IgD-negative memory B cell (primary cell): ENCODE data around the gene TIGAR. TPM values are rescaled to one million over a fixed set of nuclear protein-coding genes. Genes with fewer than 3 reads are reported as not detected.

ENCODE experiments used
- H3K27ac Mint-ChIP-seq, 3 donors: one replicate each; pipeline ENCODE4 v1.8.0; 2020 to 2022; ENCODE audit warnings: mild to moderate bottlenecking in 3 of 3, mixed read lengths in 3 of 3, moderate library complexity in 1 of 3
- H3K27me3 Mint-ChIP-seq: one replicate; pipeline ENCODE4 v1.8.0; 2021; ENCODE audit warnings: mixed read lengths
- H3K36me3 Mint-ChIP-seq: one replicate; pipeline ENCODE4 v1.8.0; 2020; ENCODE audit warnings: mild to moderate bottlenecking, mixed read lengths
- H3K4me1 Mint-ChIP-seq, 3 donors: one replicate each; pipeline ENCODE4 v1.8.0; 2020 to 2022; ENCODE audit warnings: mixed read lengths in 3 of 3, mild to moderate bottlenecking in 1 of 3
- H3K4me3 Mint-ChIP-seq, 4 donors: one replicate each; pipeline ENCODE4 v1.8.0; 2020 to 2022; ENCODE audit warnings: mild to moderate bottlenecking in 4 of 4, mixed read lengths in 4 of 4, moderate library complexity in 3 of 4
- H3K9me3 Mint-ChIP-seq, 3 donors: one replicate each; pipeline ENCODE4 v1.8.0; 2020 to 2021; ENCODE audit warnings: mixed read lengths in 3 of 3, mild to moderate bottlenecking in 1 of 3
- polyA plus RNA-seq: library from polyadenylated mRNA; unstranded; fragments of 300-500 nt; fragmentation: Illumina TruSeq; gene quantifications from one replicate; pipeline ENCODE4 v1.2.3, GENCODE V29; 2021

The TIGAR gene
- polyA plus RNA-seq, 1 donor from 2014 or later = 5.2 TPM

DNA sequence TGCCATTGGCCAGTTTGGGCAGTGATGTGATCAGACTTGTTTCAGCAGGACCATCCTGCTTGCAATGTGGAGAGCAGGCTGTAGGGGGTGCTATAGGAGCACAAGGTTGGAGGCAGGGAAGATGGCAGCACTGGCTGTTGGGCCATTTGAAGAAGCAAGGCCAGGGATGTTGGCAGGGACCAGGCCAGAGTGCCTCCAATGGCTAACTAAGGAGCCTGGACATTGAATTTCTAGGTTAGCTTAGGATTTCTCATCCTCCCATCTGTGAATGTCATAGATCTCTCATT is 35.0 kb downstream of the TIGAR start:
- Mint-ChIP-seq H3K4me1 (no peaks in the 10 kb centered on the region), H3K27me3 (no peaks in the 10 kb centered on the region), H3K4me3 (no peak overlapping the region), H3K27ac (no peak overlapping the region), H3K9me3 (peaks cover 0 to 2% (median 0%) of the 10 kb centered on the region in 3 donors), H3K36me3 (peaks cover 2% of the 10 kb centered on the region)

DNA sequence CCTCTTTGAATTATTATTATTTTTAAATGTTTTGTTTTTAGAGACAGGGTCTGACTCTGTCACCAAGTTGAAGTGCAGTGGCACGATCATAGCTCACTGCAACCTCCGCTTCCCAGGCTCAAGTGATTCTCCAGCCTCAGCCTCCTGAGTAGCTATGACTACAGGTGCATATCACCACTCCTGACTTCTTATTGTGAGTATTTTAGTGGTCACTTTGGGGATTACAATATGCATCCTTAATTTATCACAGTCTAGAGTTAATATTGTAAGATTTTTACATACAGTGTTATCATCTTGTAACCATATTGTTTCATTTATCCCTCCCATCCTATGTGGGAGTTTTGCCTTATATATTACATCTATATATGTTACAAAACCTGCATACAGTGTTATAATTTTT is 45.1 kb downstream of the TIGAR start:
- Mint-ChIP-seq H3K4me1 (no peaks in the 10 kb centered on the region), H3K4me3 (no peak overlapping the region), H3K9me3 (no peaks in the 10 kb centered on the region), H3K36me3 (no peaks in the 10 kb centered on the region), H3K27me3 (peaks cover 3% of the 10 kb centered on the region), H3K27ac (no peak overlapping the region)

DNA sequence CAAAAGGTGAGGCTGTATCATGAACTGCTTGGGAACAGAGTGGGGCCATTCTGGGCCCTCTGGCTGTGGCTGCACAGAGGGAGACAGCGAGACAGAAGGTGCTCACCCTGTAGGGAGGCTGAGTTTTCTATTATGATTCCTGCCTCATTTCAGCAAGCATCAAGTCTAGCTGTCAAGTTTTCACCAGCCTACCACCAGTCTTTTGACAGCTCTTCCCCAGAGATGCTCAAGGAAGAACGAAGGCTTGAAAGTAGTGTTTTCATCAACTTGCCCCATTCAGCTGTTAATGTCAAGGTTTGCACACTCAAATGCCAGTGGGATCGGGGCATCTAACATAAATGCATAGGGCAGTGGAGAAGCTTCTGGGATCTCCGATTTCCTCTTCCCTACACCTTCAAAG is 48.5 kb downstream of the TIGAR start:
- Mint-ChIP-seq H3K36me3 (no peaks in the 10 kb centered on the region), H3K4me1 (no peaks in the 10 kb centered on the region), H3K27ac (no peak overlapping the region), H3K9me3 (peaks cover 0 to 4% (median 0%) of the 10 kb centered on the region in 3 donors), H3K27me3 (peaks cover 5% of the 10 kb centered on the region), H3K4me3 (no peak overlapping the region)

DNA sequence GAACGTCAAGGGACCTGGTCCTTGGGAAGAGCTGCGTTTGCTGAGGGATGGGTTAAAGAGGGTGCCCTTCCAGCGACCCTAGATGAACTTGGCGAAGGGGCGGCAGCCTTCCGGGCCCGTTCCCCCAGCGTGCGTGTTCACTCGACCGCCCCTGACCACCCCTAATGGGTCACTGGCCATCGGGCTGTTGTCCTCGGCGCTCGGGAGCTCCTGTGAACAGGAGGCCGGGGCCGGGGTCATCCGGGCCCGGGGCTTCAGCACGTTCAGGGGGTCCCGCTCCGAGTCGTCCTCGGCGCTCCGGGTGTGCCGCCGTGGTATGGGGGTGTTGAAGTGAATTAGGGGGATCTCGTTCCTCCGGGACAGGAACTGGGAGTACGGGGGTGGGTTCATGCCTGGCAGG is 49.3 kb downstream of the TIGAR start:
- H3K4me3 Mint-ChIP-seq = no peak overlapping the region
- H3K36me3 Mint-ChIP-seq = no peaks in the 10 kb centered on the region
- peaks cover 0 to 4% (median 0%) of the 10 kb centered on the region in 3 donors for H3K9me3 Mint-ChIP-seq
- H3K4me1 Mint-ChIP-seq = no peaks in the 10 kb centered on the region
- H3K27ac Mint-ChIP-seq = no peak overlapping the region
- H3K27me3 Mint-ChIP-seq = peaks cover 5% of the 10 kb centered on the region

DNA sequence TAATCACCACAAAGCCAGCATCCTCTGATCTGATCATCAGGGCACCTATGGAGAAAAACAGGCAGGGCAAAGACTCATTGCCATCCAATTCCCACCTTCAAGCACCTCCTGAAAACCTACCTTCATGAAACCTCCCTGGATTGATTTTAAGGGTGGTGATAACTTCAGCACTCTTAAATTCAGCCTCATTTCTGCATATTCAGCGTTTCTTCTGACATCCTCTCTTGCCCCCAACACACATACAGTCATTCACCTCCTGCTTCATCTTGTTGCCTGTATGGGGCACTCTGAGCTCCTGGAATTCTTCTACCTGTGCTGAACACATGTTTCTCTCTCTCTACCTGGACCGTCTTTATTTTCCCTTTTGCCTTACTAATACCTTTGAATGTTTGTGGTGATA is 51.6 kb downstream of the TIGAR start:
- H3K9me3 Mint-ChIP-seq = peaks cover 0 to 4% (median 0%) of the 10 kb centered on the region in 3 donors
- H3K27ac Mint-ChIP-seq = no peak overlapping the region
- no peak overlapping the region for H3K4me3 Mint-ChIP-seq
- peaks cover 9% of the 10 kb centered on the region for H3K27me3 Mint-ChIP-seq
- no peaks in the 10 kb centered on the region for H3K36me3 Mint-ChIP-seq
- H3K4me1 Mint-ChIP-seq = no peaks in the 10 kb centered on the region

DNA sequence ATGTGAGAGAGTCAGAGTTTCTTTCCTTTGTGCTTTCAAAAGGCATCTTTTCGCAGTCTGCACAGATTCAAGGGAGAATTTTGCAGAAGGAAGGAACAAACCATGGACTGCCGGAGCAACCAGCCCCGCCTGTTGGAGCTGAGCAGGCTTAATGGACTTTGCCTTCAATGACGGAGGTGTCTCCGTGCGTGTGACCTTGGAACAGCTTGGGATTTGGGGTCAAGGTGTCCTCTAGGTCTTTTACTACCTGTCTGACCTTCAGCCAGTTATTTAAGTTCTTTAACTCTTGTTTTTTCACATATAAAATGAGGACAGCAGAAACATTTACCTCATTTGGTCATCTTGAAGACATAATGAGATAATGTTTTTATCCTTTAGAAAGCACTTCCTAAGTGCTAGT is 54.4 kb downstream of the TIGAR start:
- Mint-ChIP-seq H3K9me3 (peaks cover 0 to 4% (median 0%) of the 10 kb centered on the region in 3 donors), H3K27ac (no peak overlapping the region), H3K27me3 (peaks cover 11% of the 10 kb centered on the region), H3K4me1 (no peaks in the 10 kb centered on the region), H3K4me3 (no peak overlapping the region), H3K36me3 (no peaks in the 10 kb centered on the region)

DNA sequence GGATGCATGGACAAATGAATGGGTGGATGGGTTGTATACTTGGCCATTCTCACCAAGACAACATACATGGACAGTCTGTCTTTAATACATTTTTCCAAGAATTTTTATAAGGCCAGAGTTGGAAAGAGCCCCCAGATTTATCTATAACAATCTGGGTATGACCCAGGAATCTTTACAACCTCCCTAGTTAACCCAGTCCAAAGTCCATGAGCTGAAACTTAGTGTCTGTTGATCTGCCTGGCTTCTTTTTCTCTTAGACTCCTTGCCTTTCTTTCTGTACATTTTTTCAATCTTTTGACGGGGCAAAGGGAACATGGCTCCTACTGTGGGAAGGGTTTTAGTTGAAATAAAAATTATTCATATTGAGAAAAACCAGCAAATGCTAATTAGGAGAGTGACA is 57.8 kb downstream of the TIGAR start:
- no peak overlapping the region for H3K27ac Mint-ChIP-seq
- H3K36me3 Mint-ChIP-seq = no peaks in the 10 kb centered on the region
- no peak overlapping the region for H3K4me3 Mint-ChIP-seq
- H3K9me3 Mint-ChIP-seq = no peaks in the 10 kb centered on the region
- peaks cover 11% of the 10 kb centered on the region for H3K27me3 Mint-ChIP-seq
- H3K4me1 Mint-ChIP-seq = no peaks in the 10 kb centered on the region

DNA sequence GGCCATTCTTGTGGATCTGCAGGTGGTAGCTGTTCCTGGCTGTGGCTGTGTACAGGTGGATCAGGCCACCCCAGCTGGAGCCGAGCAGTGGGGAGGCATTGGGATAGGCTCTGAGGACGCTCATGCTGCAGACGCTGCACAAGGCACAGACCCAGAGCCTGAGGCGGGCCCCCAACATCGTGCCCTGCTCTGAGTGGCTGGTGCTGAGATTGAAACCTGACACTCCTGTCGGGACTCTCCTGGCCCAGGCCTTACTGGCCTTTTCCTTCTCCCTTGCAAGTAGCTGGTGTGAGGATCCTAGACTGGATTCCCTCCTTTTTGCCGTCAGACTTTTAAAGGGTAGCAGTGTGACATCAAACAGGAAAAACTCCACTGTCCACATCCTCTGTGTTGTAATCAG is 58.4 kb downstream of the TIGAR start, which contains the start of gene FGF23:
TSS of gene FGF23 (minus strand) at position 308 of the 400 bp plus-strand sequence. CDS start at position 178, 130 bp downstream.
- Mint-ChIP-seq H3K27ac (no peak within 1 kb of the TSS), H3K4me1 (peaks cover 0 to 2% (median 0%) of the 10 kb centered on the region in 3 donors), H3K4me3 (no peak within 1 kb of the TSS), H3K9me3 (no peaks in the 10 kb centered on the region), H3K27me3 (peaks cover 7% of the 10 kb centered on the region), H3K36me3 (no peaks in the 10 kb centered on the region)

DNA sequence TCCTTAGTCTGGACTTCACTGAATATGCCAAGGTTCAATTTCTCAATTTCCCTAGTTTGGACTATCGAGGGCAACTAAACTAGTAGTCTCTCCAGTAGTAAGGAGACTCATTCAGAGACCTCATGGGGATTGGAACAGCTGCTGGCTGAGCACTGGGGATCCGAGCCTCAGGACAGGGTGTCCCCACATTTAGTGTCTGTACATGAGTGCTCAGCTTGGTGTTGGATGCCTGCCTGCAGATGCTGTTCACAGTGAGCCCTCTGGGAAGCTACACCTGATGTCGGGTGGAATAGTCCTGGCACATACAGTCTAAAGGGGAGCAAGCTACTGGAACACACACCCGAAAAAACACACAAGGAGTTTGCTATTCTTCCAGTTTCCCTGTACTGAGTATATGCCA is 59.3 kb downstream of the TIGAR start:
- no peaks in the 10 kb centered on the region for H3K36me3 Mint-ChIP-seq
- no peak overlapping the region for H3K27ac Mint-ChIP-seq
- H3K9me3 Mint-ChIP-seq = no peaks in the 10 kb centered on the region
- H3K4me3 Mint-ChIP-seq = no peak overlapping the region
- peaks cover 8% of the 10 kb centered on the region for H3K27me3 Mint-ChIP-seq
- peaks cover 0 to 2% (median 0%) of the 10 kb centered on the region in 3 donors for H3K4me1 Mint-ChIP-seq

DNA sequence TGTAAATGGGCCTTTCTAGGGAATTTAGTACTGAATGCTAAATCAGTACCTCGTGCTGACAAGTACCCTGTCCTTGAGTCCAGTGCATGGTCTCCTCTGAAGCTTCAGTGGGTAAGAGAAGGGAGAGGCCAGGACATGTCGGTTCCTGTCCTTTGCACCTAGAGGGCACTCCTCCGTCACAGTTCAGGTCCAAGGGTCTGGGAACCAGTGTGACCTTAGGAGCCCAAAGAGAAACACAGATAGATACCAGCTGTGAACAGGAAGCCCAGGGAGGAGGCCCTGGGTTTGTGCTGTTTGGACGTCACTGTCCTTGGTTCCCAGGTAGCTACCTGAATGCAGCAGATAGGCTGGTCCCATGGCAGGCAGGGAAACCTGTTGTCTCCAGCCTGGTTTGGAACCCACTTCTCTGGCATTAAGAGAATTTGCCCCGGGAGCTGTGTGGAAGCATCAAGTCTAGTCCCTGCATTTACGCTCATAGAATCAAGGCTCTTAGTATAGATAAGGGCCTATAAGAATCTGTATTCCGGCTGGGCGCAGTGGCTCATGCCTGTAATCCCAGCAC is 62.4 kb downstream of the TIGAR start:
- Mint-ChIP-seq H3K4me3 (no peak overlapping the region), H3K27me3 (peaks cover 5% of the 10 kb centered on the region), H3K4me1 (peaks cover 0 to 2% (median 0%) of the 10 kb centered on the region in 3 donors), H3K9me3 (no peaks in the 10 kb centered on the region), H3K36me3 (no peaks in the 10 kb centered on the region), H3K27ac (no peak overlapping the region)

DNA sequence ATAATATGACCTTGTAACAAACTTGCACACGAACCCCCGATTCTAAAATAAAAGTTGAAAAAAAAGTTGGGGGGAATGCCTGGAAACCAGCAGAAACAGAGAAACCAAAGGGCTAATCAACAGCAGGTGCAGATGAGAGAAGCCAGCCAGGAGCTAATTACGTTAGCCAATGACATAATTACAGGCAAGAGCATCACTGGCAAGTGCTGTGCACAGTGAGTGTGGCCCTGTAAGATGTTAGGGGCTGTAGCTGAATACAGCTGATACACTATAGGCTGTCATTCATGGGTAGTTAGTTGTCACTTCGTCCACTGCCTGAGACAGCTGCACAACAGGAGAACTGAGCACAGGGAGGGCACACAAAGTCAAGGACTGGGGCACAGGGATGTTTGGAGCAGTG is 65.8 kb downstream of the TIGAR start:
- H3K4me3 Mint-ChIP-seq = no peak overlapping the region

DNA sequence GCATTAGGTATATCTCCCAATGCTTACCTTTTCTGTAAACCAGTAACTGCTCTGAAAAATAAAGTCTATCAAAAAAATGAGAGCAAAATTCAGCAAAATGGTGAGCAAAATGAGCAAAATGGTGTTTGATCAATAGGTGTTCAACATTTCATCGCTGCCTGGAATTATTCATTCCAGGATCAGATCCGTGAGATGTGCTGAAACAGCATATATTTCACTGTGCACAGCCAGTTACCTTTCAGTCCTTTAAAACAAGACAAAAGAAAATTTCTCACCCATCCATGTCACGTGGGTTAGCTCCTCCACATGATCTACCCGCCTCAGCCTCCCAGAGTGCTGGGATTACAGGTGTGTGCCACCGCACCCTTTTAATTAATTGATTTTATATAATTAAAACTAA is 66.6 kb downstream of the TIGAR start:
- peaks cover 5% of the 10 kb centered on the region for H3K27me3 Mint-ChIP-seq
- H3K36me3 Mint-ChIP-seq = no peaks in the 10 kb centered on the region
- no peak overlapping the region for H3K4me3 Mint-ChIP-seq
- H3K9me3 Mint-ChIP-seq = peaks cover 0 to 2% (median 0%) of the 10 kb centered on the region in 3 donors
- no peak overlapping the region for H3K27ac Mint-ChIP-seq
- H3K4me1 Mint-ChIP-seq = peaks cover 0 to 2% (median 0%) of the 10 kb centered on the region in 3 donors

More for the DNA sequence above, 65.8 kb downstream of the TIGAR start:
- H3K27me3 Mint-ChIP-seq = peaks cover 3% of the 10 kb centered on the region
- no peaks in the 10 kb centered on the region for H3K36me3 Mint-ChIP-seq
- H3K9me3 Mint-ChIP-seq = peaks cover 0 to 2% (median 0%) of the 10 kb centered on the region in 3 donors
- no peak overlapping the region for H3K27ac Mint-ChIP-seq
- H3K4me1 Mint-ChIP-seq = peaks cover 0 to 2% (median 0%) of the 10 kb centered on the region in 3 donors

DNA sequence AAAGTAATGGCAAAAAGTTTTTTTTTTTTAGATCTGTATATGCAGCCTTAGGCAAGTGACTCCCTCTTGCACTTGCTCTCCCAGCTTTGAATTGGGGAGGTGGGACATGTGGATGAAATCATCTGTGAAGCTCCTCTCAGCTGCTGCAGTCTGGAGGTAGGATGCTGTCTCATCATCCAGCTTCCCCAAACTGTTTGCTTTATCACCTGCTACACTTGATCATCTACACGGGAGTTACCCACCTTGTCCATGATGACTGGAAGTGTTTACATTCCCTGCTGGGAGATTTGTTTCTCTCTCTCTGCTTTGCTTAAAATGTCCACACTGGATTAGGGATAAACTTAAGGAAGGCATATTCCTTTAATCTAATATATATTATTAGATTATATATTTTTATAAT is 67.0 kb downstream of the TIGAR start:
- H3K27ac Mint-ChIP-seq = no peak overlapping the region
- H3K4me1 Mint-ChIP-seq = peaks cover 0 to 2% (median 0%) of the 10 kb centered on the region in 3 donors
- no peak overlapping the region for H3K4me3 Mint-ChIP-seq
- H3K36me3 Mint-ChIP-seq = no peaks in the 10 kb centered on the region
- H3K9me3 Mint-ChIP-seq = peaks cover 0 to 2% (median 0%) of the 10 kb centered on the region in 3 donors
- peaks cover 9% of the 10 kb centered on the region for H3K27me3 Mint-ChIP-seq

DNA sequence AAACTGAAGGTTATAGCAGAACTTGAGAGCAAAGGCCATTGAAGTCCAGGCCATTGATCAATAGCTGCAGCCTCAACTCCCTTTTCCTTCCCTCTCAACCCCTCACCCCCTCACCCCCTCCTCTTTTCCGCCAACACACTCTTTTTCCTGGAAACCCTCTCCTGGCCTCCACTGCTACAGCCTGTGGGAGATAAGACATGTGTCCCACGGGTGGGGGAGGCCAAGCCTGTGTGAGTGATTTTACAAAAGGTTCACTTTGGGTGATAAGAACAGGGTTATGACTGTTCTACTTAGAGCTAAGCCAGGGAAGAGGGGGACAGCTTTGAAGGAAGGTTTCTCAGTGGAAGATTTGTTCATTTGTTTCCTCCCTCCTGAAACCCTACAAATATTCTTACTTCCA is 67.6 kb downstream of the TIGAR start:
- no peaks in the 10 kb centered on the region for H3K36me3 Mint-ChIP-seq
- H3K9me3 Mint-ChIP-seq = peaks cover 0 to 2% (median 0%) of the 10 kb centered on the region in 3 donors
- H3K27me3 Mint-ChIP-seq = peaks cover 12% of the 10 kb centered on the region
- peaks cover 0 to 2% (median 0%) of the 10 kb centered on the region in 3 donors for H3K4me1 Mint-ChIP-seq
- no peak overlapping the region for H3K4me3 Mint-ChIP-seq
- no peak overlapping the region for H3K27ac Mint-ChIP-seq

DNA sequence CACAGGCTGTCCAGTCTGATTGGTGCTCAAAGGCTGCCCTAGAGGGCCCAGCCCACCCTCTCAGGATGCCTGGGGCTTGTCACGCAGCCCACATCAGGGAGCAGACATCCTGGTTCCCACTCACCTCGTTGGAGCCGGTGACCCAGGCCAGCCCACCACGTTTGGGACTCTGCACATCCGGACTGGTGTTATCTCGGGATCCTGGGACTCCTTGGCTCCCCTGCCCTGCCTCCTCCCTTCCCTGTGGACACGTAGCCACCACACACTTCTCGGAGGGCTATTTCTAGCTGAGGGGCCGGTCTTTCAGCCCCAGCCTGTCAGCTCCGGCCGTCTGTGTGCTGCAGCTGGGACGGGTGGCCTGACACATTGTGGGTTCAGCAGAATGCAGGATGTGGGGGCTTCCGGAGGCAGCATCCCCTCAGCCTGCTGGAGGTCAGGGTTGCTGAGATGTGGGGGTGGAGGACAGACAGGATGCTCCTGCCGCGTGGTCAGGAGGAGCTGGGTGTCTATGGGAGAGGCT is 71.3 kb downstream of the TIGAR start:
- Mint-ChIP-seq H3K27ac (no peak overlapping the region), H3K36me3 (no peaks in the 10 kb centered on the region), H3K9me3 (peaks cover 0 to 4% (median 0%) of the 10 kb centered on the region in 3 donors), H3K4me3 (no peak overlapping the region), H3K27me3 (peaks cover 24% of the 10 kb centered on the region), H3K4me1 (no peaks in the 10 kb centered on the region)

DNA sequence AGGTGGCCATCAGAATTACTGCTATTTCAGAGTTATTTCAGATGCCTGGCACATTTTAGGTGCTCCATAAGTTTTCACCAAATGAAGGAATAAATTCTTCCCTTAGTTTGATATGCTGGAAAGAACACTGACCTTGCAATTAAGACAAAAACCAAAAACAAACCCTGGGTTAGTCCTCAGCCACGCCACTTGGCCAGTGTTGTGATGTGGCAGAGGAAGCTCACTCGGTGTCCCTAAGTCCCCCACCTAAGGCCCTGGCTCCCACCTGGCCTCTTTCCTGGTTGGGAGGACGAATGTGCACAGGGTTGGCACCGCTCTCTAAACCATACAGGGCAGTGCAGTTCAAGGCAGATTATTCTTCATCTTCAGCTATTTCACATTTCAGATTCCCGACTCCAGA is 72.2 kb downstream of the TIGAR start:
- H3K27ac Mint-ChIP-seq = no peak overlapping the region
- H3K4me3 Mint-ChIP-seq = no peak overlapping the region
- H3K9me3 Mint-ChIP-seq = peaks cover 0 to 4% (median 0%) of the 10 kb centered on the region in 3 donors
- no peaks in the 10 kb centered on the region for H3K36me3 Mint-ChIP-seq
- H3K27me3 Mint-ChIP-seq = peaks cover 25% of the 10 kb centered on the region
- peaks cover 0 to 1% (median under 1%) of the 10 kb centered on the region in 3 donors for H3K4me1 Mint-ChIP-seq
